KMS-11 (cell line): Measurements from ENCODE around the gene ETNPPL.

Experiments used
- H2AFZ ChIP-seq: fragments of 200-600 bp; sonication (generic); 2 replicates; pipeline ENCODE4 v1.6.1; 2016; ENCODE audit warnings: antibody characterized with exemption, mixed run types, low read depth
- H3K27ac ChIP-seq: fragments of 200-600 bp; sonication (generic); 2 replicates; pipeline ENCODE4 v1.6.1; 2016; ENCODE audit warnings: mild to moderate bottlenecking, mixed run types
- H3K27me3 ChIP-seq: fragments of 200-600 bp; sonication (generic); 2 replicates; pipeline ENCODE4 v1.6.1; 2017; ENCODE audit warnings: mild to moderate bottlenecking, low read depth, mixed run types, moderate library complexity; ENCODE audit not compliant: insufficient read depth
- H3K36me3 ChIP-seq: fragments of 200-600 bp; sonication (generic); 2 replicates; pipeline ENCODE4 v1.6.1; 2017; ENCODE audit warnings: mild to moderate bottlenecking, mixed run types; ENCODE audit not compliant: insufficient read depth
- H3K4me1 ChIP-seq: fragments of 200-600 bp; sonication (generic); 2 replicates; pipeline ENCODE4 v1.6.1; 2016; ENCODE audit warnings: mild to moderate bottlenecking, low read depth, mixed run types; ENCODE audit not compliant: poor library complexity, severe bottlenecking
- H3K4me2 ChIP-seq: fragments of 200-600 bp; sonication (generic); 2 replicates; pipeline ENCODE4 v1.7.0; 2016; ENCODE audit warnings: mild to moderate bottlenecking, mixed run types
- H3K4me3 ChIP-seq: fragments of 200-600 bp; sonication (generic); IDR thresholded peaks from 2 replicates; pipeline ENCODE4 v1.6.1; 2017; ENCODE audit warnings: low read depth, low read length, mixed read lengths; ENCODE audit not compliant: insufficient read depth
- H3K79me2 ChIP-seq: fragments of 200-600 bp; sonication (generic); 2 replicates; pipeline ENCODE4 v1.6.1; 2016; ENCODE audit warnings: low read depth, mixed run types; ENCODE audit not compliant: insufficient read depth
- H3K9ac ChIP-seq: fragments of 200-600 bp; sonication (generic); 2 replicates; pipeline ENCODE4 v1.6.1; 2016; ENCODE audit warnings: mild to moderate bottlenecking, mixed run types
- H4K20me1 ChIP-seq: fragments of 200-600 bp; sonication (generic); 2 replicates; pipeline ENCODE4 v1.6.1; 2016; ENCODE audit warnings: mild to moderate bottlenecking, mixed run types; ENCODE audit not compliant: insufficient read depth
- CTCF ChIP-seq: fragments of 200-600 bp; sonication (generic); conservative IDR thresholded peaks from 2 replicates; pipeline ENCODE4 v1.6.1; 2017; ENCODE audit warnings: low read depth, mild to moderate bottlenecking, antibody characterized with exemption, low read length, moderate library complexity, mixed read lengths

The ETNPPL gene

GRCh38 chr4:108762559-108763225 lies at the start of gene ETNPPL:
Gene ETNPPL (minus strand): TSS chr4:108763053. CDS start chr4:108762898, 155 bp downstream.
- Histone ChIP-seq H3K4me2 (peak within 1 kb of the TSS; percentile 76), H3K4me3 (peak within 1 kb of the TSS; percentile 48)

GRCh38 chr4:108811486-108811885 lies 48.6 kb upstream of the ETNPPL start:
- Histone ChIP-seq H2AFZ (no peak overlapping the region), H3K4me1 (peaks cover 45% of the 10 kb centered on the region), H3K27ac (no peak overlapping the region), H3K36me3 (no peaks in the 10 kb centered on the region), H3K4me3 (no peak overlapping the region), H3K27me3 (no peaks in the 10 kb centered on the region), H3K9ac (no peak overlapping the region), H3K79me2 (no peaks in the 10 kb centered on the region), H4K20me1 (no peaks in the 10 kb centered on the region), H3K4me2 (no peak overlapping the region)
- no peak for TF ChIP-seq CTCF

More at GRCh38 chr4:108762559-108763225, at the start of gene ETNPPL:
- TF ChIP-seq CTCF, result peak; percentile 31; the same call in 1 of the 2 replicates
- Histone ChIP-seq H3K4me1 (peaks cover 8% of the 10 kb centered on the region), H3K36me3 (no peaks in the 10 kb centered on the region), H3K9ac (peak within 1 kb of the TSS; percentile 55), H3K79me2 (no peaks in the 10 kb centered on the region), H3K27ac (no peak within 1 kb of the TSS), H3K27me3 (no peaks in the 10 kb centered on the region; the same call in 1 of the 2 replicates), H2AFZ (peak within 1 kb of the TSS; percentile 96), H4K20me1 (no peaks in the 10 kb centered on the region)

- Histone ChIP-seq H3K27me3 (no peaks in the 10 kb centered on the region), H4K20me1 (no peaks in the 10 kb centered on the region), H3K4me1 (peaks cover 31% of the 10 kb centered on the region), H2AFZ (no peak overlapping the region), H3K27ac (no peak overlapping the region), H3K9ac (no peak overlapping the region), H3K36me3 (no peaks in the 10 kb centered on the region), H3K79me2 (no peaks in the 10 kb centered on the region), H3K4me3 (no peak overlapping the region), H3K4me2 (no peak overlapping the region)
- TF ChIP-seq CTCF, result no peak
Observed at GRCh38 chr4:108810087-108810486, 47.2 kb upstream of the ETNPPL start.

- no peaks in the 10 kb centered on the region for H3K27me3 ChIP-seq
- H3K4me2 ChIP-seq, result no peak overlapping the region
- H3K79me2 ChIP-seq, result no peaks in the 10 kb centered on the region
- no peak for TF ChIP-seq CTCF
- H3K27ac ChIP-seq, result no peak overlapping the region
- H3K36me3 ChIP-seq, result no peaks in the 10 kb centered on the region
- no peak overlapping the region for H3K4me3 ChIP-seq
- no peaks in the 10 kb centered on the region for H3K4me1 ChIP-seq
- no peak overlapping the region for H2AFZ ChIP-seq
- no peak overlapping the region for H3K9ac ChIP-seq
- no peaks in the 10 kb centered on the region for H4K20me1 ChIP-seq
Observed at GRCh38 chr4:108804648-108805273, 41.9 kb upstream of the ETNPPL start.
